GM19025 (cell line): ENCODE results near the gene ACR.
"Not testable (repeated sequence)": the region's sequence is repeated elsewhere in the genome, so short reads cannot be mapped to it uniquely, and the experiment has no call there.

Experiments
- ATAC-seq: cut with Tn5 transposase; IDR thresholded peaks from one replicate; pipeline ENCODE4 v1.9.1; 2021; ENCODE audit warnings: mild to moderate bottlenecking, low read depth, moderate library complexity; ENCODE audit not compliant: unreplicated experiment

The ACR gene

DNA sequence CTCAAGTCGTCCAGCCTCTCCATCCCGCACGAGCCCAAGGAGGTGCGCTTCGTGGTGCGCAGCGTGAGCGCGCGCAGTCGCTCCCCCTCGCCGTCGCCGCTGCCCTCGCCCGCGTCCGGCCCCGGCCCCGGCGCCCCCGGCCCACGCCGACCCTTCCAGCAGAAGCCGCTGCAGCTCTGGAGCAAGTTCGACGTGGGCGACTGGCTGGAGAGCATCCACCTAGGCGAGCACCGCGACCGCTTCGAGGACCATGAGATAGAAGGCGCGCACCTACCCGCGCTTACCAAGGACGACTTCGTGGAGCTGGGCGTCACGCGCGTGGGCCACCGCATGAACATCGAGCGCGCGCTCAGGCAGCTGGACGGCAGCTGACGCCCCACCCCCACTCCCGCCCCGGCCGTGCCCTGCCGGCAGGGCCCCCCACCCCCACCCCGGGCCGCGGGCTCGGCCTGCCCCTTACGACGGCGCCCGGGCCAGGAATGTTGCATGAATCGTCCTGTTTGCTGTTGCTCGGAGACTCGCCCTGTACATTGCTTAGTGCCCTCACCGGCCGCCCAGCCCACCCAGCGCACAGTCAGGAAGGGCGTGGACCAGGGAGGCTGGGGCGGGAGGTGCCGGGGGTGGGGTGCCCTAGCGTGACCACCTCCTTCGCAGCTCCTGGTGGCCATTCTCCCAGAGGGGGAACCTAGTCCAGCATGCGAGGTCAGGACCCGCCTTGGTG lies 6.9 kb upstream of the ACR start:
- ATAC-seq = no peak

- ATAC-seq = no peak
Measured at GRCh38 chr22:50731811-50732624, 6.0 kb upstream of the ACR start.

GRCh38 chr22:50732681-50733080 lies 5.3 kb upstream of the ACR start:
- ATAC-seq = no peak

DNA sequence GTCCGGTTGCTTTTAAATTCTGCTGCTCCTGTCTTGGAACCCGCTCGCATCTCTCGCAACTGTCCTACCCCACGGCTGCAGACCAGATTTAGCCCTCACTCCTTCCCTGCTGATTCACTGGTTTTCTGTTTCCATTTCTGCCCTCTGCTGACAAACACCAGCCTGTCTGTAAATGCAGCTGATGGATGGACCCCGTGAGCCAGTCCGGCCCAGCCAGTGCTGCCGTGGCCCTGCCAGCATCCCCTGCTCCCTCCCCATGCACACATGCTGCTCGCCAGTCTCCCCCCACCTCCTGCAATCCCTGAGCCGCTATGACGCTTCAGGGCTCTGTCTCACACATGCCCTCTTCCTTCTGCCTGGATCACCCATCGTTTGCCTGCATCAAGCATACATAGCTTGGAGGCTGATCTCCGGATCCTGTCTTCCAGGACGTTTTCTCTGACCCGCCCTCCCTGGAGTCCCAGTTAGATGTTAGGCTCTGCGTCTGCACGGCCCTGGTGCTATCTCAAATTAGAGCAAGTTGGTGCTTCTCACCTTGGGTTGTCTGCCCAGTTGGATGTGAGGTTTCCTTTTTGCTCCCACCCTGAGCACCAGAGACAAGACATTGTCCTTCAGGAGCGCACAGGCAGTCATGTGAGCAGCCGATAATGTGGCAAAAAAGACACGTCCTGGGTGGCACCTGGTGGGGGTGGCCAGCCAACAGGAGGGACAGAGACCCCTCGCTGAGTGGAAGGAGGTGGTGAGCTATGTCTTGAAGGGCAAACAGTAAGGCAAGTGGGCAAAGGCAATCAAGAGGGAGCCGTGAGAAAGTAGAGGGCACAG lies 4.3 kb upstream of the ACR start:
- ATAC-seq = no peak

- ATAC-seq = no peak
Measured at GRCh38 chr22:50734343-50734771, 3.6 kb upstream of the ACR start.

DNA sequence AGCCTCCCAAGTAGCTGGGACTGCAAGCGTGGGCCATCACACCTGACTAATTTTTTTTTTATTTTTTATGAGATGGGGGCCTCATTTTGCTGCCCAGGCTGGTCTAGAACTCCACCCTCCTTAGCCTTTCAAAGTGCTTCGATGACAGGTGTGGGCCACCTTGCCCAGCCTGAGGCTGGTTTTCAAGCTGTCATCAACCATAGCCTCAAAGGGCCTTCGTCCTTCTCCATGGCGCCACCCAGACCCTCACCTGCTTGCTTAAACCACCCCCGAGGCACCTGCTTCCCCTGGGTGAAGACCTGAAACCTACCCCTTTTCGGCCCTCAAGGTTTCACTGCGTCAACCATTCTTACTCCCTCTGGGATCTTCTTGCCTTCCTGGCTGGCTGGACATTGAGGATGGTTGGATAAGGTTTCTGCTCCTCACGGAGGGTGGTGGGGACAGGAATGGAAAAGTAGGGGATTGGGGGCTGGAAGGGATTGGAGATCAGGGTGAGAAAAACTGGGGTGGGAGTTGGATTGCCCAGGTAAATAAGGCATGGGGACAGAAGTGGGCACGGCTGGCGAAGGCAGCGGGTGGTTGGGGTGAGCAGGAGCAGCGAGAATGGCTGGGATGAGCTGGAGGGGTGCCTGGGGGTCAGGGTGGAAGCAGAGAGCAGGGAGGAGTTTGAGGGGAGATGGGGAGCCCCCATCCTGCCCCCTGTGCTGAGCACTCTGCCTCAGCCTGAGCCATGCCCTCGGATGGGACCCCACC lies 2.8 kb upstream of the ACR start:
- ATAC-seq = no peak

GRCh38 chr22:50735739-50736030 lies 2.3 kb upstream of the ACR start:
- no peak for ATAC-seq

GRCh38 chr22:50738649-50739227 lies 734 bp downstream of the ACR start:
- no peak for ATAC-seq

- ATAC-seq = no peak
Measured at GRCh38 chr22:50739279-50739691, 1.3 kb downstream of the ACR start.

GRCh38 chr22:50739894-50740293 lies 1.9 kb downstream of the ACR start:
- no peak for ATAC-seq

GRCh38 chr22:50740714-50741113 lies 2.7 kb downstream of the ACR start:
- ATAC-seq = not testable (repeated sequence)

GRCh38 chr22:50744424-50744823 lies 6.4 kb downstream of the ACR start:
- ATAC-seq = not testable (repeated sequence)

DNA sequence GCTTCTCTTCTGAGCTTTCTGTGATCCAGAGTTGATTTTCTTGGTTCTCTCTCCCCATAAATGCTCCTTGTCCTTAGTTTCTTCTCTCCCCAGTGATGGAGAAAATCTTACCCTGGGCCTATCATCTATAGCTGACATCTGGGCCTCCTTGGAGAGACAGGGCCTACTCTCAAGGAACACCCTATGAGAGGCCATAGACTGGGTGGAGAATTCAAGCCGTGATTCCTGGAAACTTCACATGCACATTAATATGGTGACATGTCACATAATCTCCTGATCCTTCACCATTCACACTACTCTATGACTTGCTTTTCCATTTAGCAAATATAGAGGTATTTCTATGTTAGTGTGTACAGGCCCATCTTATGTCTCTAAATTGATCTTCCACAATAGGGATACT lies 9.5 kb downstream of the ACR start:
- not testable (repeated sequence) for ATAC-seq

DNA sequence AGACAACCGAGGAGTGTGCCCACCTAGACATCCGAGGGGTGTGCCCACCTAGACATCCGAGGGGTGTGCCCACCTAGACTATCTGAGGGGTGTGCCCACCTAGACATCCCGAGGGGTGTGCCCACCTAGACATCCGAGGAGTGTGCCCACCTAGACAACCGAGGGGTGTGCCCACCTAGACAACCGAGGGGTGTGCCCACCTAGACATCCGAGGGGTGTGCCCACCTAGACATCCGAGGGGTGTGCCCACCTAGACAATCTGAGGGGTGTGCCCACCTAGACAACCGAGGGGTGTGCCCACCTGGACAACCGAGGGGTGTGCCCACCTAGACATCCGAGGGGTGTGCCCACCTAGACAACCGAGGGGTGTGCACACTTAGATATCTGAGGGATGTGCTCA lies 10.6 kb downstream of the ACR start:
- not testable (repeated sequence) for ATAC-seq

DNA sequence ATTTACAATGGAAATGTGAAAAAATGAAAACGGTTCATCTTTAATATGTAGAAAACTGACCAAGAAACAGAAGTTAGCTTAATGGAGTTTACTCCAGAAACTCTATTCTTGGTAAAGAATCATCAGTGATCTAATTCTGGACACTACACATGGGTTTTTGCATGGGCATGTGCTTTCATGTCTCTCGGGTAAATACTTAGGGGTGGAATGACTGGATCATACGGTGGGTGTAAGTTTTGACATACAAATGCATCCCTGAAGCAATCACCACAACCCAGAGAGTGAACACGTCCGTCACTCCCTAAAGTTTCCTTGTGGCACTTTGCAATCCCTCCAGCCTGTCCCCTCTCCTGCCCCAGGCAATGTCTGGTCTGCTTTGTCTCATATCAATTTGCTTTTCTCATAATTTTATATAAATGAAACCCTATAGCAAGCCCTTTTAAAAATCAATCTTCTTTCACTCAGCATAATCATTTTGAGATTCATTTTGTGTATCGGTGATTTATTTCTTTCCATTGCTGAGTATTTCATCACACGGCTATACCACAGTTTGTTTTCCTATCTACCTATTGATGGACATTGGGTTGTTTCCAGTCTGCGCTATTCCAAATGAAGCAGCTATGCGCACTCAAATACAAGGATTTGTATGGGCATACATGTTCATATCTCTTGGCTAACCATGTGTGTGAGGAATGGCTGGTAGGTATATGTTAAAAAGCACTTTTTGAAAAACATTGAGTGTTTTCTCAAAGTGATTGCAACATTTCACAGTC lies 11.5 kb downstream of the ACR start:
- not testable (repeated sequence) for ATAC-seq

DNA sequence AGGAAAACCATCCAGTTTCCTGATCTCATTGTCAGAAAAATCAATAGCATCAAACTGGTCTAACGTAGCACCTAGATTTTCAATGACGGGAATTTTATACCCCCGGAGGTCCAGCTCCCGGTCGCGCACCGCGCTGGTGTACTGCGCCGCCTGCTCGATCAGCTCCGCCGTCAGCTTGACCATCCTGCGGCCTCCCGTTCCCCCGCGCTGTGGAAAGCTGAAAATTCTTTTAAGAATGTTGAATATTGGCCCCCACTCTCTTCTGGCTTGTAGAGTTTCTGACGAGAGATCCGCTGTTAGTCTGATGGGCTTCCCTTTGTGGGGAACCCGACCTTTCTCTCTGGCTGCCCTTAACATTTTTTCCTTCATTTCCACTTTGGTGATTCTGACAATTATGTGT lies 17.2 kb downstream of the ACR start:
- not testable (repeated sequence) for ATAC-seq

GRCh38 chr22:50756406-50756805 lies 18.4 kb downstream of the ACR start:
- not testable (repeated sequence) for ATAC-seq

GRCh38 chr22:50756949-50757491 lies 19.0 kb downstream of the ACR start:
- not testable (repeated sequence) for ATAC-seq
